ENCODE results near the gene MRGPRD.

The MRGPRD gene

DNA sequence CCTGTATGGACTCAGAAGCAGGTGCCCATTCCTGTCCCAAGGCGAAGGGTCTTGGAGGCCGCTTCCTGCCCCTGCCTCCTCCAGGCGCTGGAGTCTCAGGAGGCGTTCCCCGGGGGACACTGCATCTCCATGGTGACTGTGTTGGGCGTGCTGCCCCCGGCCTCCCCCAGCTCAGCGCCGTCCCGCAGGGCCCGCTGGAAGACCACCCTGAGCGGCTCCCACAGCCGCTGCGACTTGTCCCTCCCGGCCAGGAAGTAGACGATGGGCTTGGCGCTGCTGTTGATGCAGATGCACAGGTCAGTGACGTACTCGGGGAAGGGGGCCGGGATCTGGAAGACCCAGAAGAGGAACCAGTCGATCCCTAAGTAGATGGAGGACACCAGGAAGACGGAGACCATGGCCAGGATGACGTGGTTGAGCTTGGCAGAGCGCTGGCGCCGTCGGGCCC lies 24.4 kb upstream of the MRGPRD start:
- Histone ChIP-seq H3K4me1 (ENCODE audit: low read length) (peaks cover 3% of the 10 kb centered on the region; the same call in 1 of the 2 replicates), H3K79me2 (ENCODE audit: low read length) (no peaks in the 10 kb centered on the region), H3K36me3 (replicated peaks; ENCODE audit: low read depth, low read length) (no peaks in the 10 kb centered on the region), H3K4me2 (ENCODE audit: low read length) (no peak overlapping the region), H2AFZ (ENCODE audit: low read depth, low read length) (no peak overlapping the region), H4K20me1 (ENCODE audit: insufficient read depth, low read length) (no peaks in the 10 kb centered on the region), H3K27ac (ENCODE audit: low read length) (no peak overlapping the region), H3K9ac (ENCODE audit: low read length) (no peak overlapping the region), H3K27me3 (ENCODE audit: low read depth, low read length) (peaks cover 14% of the 10 kb centered on the region), H3K9me3 (ENCODE audit: insufficient read depth, low read length) (no peaks in the 10 kb centered on the region), H3K4me3 (ENCODE audit: low read length) (no peak overlapping the region)
- TF ChIP-seq EZH2phosphoT487 (IDR thresholded peaks at IDR 0.05; ENCODE audit: low read depth): no peak
- TF ChIP-seq, protein P1, sequence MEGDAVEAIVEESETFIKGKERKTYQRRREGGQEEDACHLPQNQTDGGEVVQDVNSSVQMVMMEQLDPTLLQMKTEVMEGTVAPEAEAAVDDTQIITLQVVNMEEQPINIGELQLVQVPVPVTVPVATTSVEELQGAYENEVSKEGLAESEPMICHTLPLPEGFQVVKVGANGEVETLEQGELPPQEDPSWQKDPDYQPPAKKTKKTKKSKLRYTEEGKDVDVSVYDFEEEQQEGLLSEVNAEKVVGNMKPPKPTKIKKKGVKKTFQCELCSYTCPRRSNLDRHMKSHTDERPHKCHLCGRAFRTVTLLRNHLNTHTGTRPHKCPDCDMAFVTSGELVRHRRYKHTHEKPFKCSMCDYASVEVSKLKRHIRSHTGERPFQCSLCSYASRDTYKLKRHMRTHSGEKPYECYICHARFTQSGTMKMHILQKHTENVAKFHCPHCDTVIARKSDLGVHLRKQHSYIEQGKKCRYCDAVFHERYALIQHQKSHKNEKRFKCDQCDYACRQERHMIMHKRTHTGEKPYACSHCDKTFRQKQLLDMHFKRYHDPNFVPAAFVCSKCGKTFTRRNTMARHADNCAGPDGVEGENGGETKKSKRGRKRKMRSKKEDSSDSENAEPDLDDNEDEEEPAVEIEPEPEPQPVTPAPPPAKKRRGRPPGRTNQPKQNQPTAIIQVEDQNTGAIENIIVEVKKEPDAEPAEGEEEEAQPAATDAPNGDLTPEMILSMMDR (IDR thresholded peaks at IDR 0.05; ENCODE audit: low read depth, low read length): no peak

DNA sequence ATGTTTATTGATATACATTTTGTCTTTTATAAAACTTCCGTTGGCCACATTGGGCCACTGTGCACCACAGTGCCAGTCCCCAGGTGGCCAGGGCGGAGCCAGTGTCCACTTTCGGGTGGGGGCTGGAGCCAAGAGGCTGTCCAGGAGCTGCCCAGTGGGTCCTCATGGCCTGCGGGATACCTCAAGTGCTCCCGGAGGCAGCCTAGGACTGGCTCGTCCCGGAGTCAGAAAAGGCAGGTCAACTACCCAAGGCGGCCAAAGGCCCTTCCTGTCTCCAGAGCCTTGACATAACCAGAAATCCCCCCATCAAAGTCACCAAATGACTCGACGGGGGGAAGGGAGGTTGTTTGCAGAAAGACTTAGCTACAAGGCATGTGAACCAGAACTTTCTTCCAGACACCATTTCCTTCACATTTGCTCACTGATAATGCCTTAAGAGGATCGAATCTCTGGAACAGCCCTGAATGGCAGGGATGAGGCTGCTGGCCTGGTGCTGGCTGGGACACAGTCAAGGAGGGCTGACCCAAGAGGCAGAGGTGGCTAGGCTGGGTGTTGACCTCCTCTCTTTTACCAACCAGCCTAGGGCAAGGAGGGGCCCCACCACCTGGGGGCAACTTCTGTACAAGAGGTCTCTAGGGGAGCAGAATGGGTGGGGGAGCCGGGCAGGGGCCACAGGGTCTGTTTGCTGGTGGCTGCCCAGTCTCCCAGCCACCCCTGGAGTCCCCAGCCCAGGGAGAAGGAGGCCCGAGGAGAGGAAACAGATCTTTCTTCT lies 23.8 kb upstream of the MRGPRD start:
- Histone ChIP-seq H3K79me2 (ENCODE audit: low read length) (no peaks in the 10 kb centered on the region), H3K36me3 (replicated peaks; ENCODE audit: low read depth, low read length) (no peaks in the 10 kb centered on the region), H3K4me3 (ENCODE audit: low read length) (no peak overlapping the region), H3K9me3 (ENCODE audit: insufficient read depth, low read length) (no peaks in the 10 kb centered on the region), H2AFZ (ENCODE audit: low read depth, low read length) (no peak overlapping the region), H3K27ac (ENCODE audit: low read length) (no peak overlapping the region), H3K4me2 (ENCODE audit: low read length) (no peak overlapping the region), H3K9ac (ENCODE audit: low read length) (no peak overlapping the region), H3K27me3 (ENCODE audit: low read depth, low read length) (peaks cover 14% of the 10 kb centered on the region), H3K4me1 (ENCODE audit: low read length) (peaks cover 3% of the 10 kb centered on the region; the same call in 1 of the 2 replicates), H4K20me1 (ENCODE audit: insufficient read depth, low read length) (no peaks in the 10 kb centered on the region)
- no peak for TF ChIP-seq EZH2phosphoT487 (IDR thresholded peaks at IDR 0.05; ENCODE audit: low read depth)
- TF ChIP-seq, protein P1 (IDR thresholded peaks at IDR 0.05; ENCODE audit: low read depth, low read length): no peak

DNA sequence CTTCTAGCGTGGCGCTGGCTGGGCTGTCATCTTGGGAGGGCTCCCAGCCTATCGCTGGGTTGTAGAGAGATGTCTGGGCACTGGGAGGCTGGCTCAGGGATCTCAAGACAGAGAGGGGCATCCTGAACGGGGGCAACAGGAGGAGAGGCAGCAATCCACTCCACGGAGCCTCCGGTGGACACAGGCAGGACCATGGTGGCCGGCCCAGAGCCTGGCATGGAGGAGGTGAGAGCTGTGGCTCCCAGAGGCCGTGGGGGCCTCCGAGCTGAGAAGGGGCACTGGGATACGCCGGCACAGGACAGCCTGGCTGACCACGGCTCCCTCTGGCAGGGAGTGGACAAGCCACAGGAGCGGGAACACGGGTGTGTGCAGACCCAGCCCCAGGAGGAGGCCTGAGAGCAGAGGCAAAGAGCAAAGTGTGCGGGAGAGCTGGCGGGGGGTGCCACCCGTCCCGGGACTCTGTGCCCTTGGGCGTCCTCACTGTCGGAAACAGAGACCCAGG lies 23.1 kb upstream of the MRGPRD start:
- no peak for TF ChIP-seq EZH2phosphoT487 (IDR thresholded peaks at IDR 0.05; ENCODE audit: low read depth)
- TF ChIP-seq, protein P1 (IDR thresholded peaks at IDR 0.05; ENCODE audit: low read depth, low read length): no peak
- H3K4me3 ChIP-seq (ENCODE audit: low read length): no peak overlapping the region
- no peaks in the 10 kb centered on the region for H3K9me3 ChIP-seq (ENCODE audit: insufficient read depth, low read length)
- H3K4me2 ChIP-seq (ENCODE audit: low read length): no peak overlapping the region
- no peak overlapping the region for H2AFZ ChIP-seq (ENCODE audit: low read depth, low read length)
- H3K27ac ChIP-seq (ENCODE audit: low read length): no peak overlapping the region
- no peak overlapping the region for H3K9ac ChIP-seq (ENCODE audit: low read length)
- H3K27me3 ChIP-seq (ENCODE audit: low read depth, low read length): peaks cover 18% of the 10 kb centered on the region
- no peaks in the 10 kb centered on the region for H3K36me3 ChIP-seq (replicated peaks; ENCODE audit: low read depth, low read length)
- no peaks in the 10 kb centered on the region for H4K20me1 ChIP-seq (ENCODE audit: insufficient read depth, low read length)
- H3K4me1 ChIP-seq (ENCODE audit: low read length): peaks cover 3% of the 10 kb centered on the region; the same call in 1 of the 2 replicates
- H3K79me2 ChIP-seq (ENCODE audit: low read length): no peaks in the 10 kb centered on the region

DNA sequence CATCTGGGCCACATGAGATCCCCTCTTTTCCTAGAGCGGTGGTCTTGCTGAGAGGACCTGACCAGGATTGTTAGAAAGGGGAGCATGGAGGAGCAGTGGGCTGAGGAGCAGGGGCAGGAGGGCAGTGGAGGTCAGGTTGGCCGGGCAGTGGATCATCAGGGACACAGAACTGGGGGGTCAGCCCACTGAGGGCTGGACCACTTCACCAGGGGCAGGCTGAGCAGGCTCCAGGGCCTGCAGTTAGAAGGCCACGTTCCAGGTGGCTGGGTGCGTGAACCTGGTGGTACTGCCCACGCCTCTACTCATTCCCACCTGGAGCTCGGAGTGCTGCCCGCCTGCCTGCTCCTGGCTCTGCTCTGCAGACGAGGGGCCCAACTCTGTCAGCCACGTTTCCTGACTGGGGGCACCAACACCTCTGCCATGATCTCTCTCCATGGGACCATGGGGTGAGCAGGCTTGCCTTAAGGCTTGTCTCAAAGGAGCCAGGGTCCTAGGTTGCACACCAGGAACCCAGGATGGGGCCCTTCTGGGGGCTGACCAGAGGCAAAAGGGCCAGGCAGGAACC lies 22.6 kb upstream of the MRGPRD start:
- Histone ChIP-seq H3K27ac (ENCODE audit: low read length) (no peak overlapping the region), H3K4me3 (ENCODE audit: low read length) (no peak overlapping the region), H3K36me3 (replicated peaks; ENCODE audit: low read depth, low read length) (no peaks in the 10 kb centered on the region), H3K79me2 (ENCODE audit: low read length) (no peaks in the 10 kb centered on the region), H4K20me1 (ENCODE audit: insufficient read depth, low read length) (no peaks in the 10 kb centered on the region), H3K27me3 (ENCODE audit: low read depth, low read length) (peaks cover 16% of the 10 kb centered on the region), H3K4me1 (ENCODE audit: low read length) (peaks cover 3% of the 10 kb centered on the region; the same call in 1 of the 2 replicates), H3K4me2 (ENCODE audit: low read length) (no peak overlapping the region), H3K9ac (ENCODE audit: low read length) (no peak overlapping the region), H2AFZ (ENCODE audit: low read depth, low read length) (no peak overlapping the region), H3K9me3 (ENCODE audit: insufficient read depth, low read length) (no peaks in the 10 kb centered on the region)
- TF ChIP-seq, protein P1 (IDR thresholded peaks at IDR 0.05; ENCODE audit: low read depth, low read length): no peak
- no peak for TF ChIP-seq EZH2phosphoT487 (IDR thresholded peaks at IDR 0.05; ENCODE audit: low read depth)
